B cell (primary cell): ENCODE data around the gene KLC4.

ENCODE experiments used
- EZH2 ChIP-seq: IDR thresholded peaks from 2 replicates; pipeline ENCODE4 v1.6.1; 2012; ENCODE audit warnings: borderline replicate concordance, low read depth, mild to moderate bottlenecking, moderate library complexity, low read length; ENCODE audit not compliant: insufficient read depth, poor library complexity, severe bottlenecking
- TF ChIP-seq, protein P1 (sequence below): fragments of 200-600 bp; IDR thresholded peaks from one replicate; pipeline ENCODE4 v1.8.0; 2022; ENCODE audit warnings: antibody characterized with exemption, mild to moderate bottlenecking

DNA sequence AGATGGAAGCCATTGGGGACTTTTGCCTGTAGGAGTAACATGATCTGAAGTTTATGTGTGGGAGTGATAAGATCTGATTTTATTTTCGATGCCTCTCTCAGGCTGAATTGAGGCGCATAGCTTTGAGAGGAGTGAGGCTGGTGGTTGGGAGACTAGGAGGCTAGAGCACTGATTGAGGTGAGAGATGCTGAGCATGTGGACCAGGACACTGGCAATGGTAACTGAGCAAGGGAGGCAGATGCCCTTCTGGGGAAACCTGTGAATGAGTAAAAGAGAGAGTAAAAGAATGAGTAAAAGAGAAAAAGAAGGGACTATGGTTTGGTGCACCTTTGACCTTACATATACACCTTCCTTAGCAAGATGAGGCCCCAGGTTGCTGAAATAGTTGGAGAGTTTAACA is 35.0 kb upstream of the KLC4 start:
- TF ChIP-seq, protein P1, sequence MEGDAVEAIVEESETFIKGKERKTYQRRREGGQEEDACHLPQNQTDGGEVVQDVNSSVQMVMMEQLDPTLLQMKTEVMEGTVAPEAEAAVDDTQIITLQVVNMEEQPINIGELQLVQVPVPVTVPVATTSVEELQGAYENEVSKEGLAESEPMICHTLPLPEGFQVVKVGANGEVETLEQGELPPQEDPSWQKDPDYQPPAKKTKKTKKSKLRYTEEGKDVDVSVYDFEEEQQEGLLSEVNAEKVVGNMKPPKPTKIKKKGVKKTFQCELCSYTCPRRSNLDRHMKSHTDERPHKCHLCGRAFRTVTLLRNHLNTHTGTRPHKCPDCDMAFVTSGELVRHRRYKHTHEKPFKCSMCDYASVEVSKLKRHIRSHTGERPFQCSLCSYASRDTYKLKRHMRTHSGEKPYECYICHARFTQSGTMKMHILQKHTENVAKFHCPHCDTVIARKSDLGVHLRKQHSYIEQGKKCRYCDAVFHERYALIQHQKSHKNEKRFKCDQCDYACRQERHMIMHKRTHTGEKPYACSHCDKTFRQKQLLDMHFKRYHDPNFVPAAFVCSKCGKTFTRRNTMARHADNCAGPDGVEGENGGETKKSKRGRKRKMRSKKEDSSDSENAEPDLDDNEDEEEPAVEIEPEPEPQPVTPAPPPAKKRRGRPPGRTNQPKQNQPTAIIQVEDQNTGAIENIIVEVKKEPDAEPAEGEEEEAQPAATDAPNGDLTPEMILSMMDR = no peak
- no peak for TF ChIP-seq EZH2
